HUES6 (cell line): ENCODE results near the gene P3H2.
"Not testable (repeated sequence)": the region's sequence is repeated elsewhere in the genome, so short reads cannot be mapped to it uniquely, and the experiment has no call there.

ENCODE experiments used
- H3K27ac ChIP-seq: 2 replicates; pipeline ENCODE4 v1.7.0; 2013; ENCODE audit warnings: low read depth, mild to moderate bottlenecking, low read length, inconsistent platforms
- H3K27me3 ChIP-seq: 2 replicates; pipeline ENCODE4 v1.6.1; 2013; ENCODE audit warnings: low read length; ENCODE audit not compliant: control insufficient read depth, insufficient read depth
- H3K36me3 ChIP-seq: 2 replicates; pipeline ENCODE4 v1.6.1; 2013; ENCODE audit warnings: low read length; ENCODE audit not compliant: control insufficient read depth, insufficient read depth
- H3K4me1 ChIP-seq: 2 replicates; pipeline ENCODE4 v1.6.1; 2013; ENCODE audit warnings: low read length; ENCODE audit not compliant: control insufficient read depth, insufficient read depth
- H3K4me3 ChIP-seq: 2 replicates; pipeline ENCODE4 v1.5.1; 2013; ENCODE audit warnings: low read depth, low read length
- H3K9ac ChIP-seq: one replicate; pipeline ENCODE4 v1.6.1; 2013; ENCODE audit warnings: mild to moderate bottlenecking, low read length
- H3K9me3 ChIP-seq: 2 replicates; pipeline ENCODE4 v1.6.1; 2013; ENCODE audit warnings: low read depth, low read length; ENCODE audit not compliant: control insufficient read depth, insufficient read depth

The P3H2 gene

DNA sequence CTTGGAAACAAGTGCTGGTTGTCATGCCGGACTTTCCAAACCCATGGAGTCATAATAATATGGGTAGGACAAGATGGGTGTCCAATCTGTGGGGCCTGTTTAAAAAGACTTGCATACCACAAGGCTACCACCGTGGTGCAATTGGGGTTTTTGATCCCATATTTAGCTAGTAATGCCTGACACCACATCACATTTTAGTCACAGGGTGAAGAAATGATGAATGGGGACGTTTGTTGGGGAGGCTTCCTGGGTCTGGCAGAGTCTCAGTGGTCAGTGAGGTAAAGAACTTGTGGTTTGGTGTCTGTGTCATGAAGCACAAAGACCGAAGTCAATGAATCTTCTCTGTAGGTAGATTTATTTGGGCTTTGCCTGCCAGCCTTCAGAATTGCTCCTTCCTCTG lies 31.0 kb downstream of the P3H2 start:
- H3K27ac ChIP-seq: no peak overlapping the region
- H3K4me1 ChIP-seq: peaks cover 36% of the 10 kb centered on the region
- H3K36me3 ChIP-seq: peaks cover 4% of the 10 kb centered on the region; the same call in 1 of the 2 replicates
- H3K9me3 ChIP-seq: no peaks in the 10 kb centered on the region
- no peaks in the 10 kb centered on the region for H3K27me3 ChIP-seq
- H3K4me3 ChIP-seq: no peak overlapping the region
- no peak overlapping the region for H3K9ac ChIP-seq

DNA sequence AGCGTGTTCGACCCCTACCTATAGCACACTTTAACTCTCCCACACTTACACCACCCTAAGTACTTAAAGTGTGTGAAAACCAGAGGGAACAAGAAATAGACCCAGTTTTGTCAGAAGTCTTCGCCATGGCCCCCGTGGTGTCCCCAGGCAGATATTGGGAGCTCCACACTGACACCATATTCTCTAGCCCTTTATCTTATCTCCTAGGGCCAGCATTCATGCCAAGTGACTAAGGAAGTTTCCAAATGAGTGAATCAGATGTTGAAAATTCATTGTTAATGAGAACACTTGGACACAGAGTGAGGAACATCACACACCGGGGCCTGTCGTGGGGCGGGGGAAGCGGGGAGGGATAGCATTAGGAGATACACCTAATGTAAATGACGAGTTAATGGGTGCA lies 31.8 kb downstream of the P3H2 start:
- Histone ChIP-seq H3K27ac (no peak overlapping the region), H3K36me3 (peaks cover 4% of the 10 kb centered on the region; the same call in 1 of the 2 replicates), H3K27me3 (no peaks in the 10 kb centered on the region), H3K4me3 (no peak overlapping the region), H3K9me3 (no peaks in the 10 kb centered on the region), H3K9ac (no peak overlapping the region), H3K4me1 (peaks cover 38% of the 10 kb centered on the region)

DNA sequence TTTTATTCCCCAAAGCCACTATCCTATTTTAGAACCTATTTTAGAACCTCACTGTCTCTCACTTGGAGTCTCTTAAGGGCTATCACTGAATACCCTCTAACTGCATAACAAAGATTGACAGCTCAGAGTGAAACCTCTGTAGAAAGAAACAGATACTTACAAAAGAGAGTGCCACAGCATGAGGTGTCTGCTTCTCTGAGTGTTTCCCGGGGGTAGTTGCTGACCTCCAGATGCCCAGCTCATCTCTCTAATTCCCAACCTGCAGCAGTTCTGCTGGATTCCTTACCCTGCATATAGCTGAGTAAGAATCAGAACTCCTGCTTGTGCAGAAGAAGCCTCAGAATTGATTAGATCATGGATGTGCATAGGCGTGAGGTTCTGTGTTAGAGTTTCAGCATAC lies 34.5 kb downstream of the P3H2 start:
- Histone ChIP-seq H3K27me3 (no peaks in the 10 kb centered on the region), H3K9ac (no peak overlapping the region), H3K27ac (peak overlapping the region; percentile 32; the same call in 1 of the 2 replicates)

DNA sequence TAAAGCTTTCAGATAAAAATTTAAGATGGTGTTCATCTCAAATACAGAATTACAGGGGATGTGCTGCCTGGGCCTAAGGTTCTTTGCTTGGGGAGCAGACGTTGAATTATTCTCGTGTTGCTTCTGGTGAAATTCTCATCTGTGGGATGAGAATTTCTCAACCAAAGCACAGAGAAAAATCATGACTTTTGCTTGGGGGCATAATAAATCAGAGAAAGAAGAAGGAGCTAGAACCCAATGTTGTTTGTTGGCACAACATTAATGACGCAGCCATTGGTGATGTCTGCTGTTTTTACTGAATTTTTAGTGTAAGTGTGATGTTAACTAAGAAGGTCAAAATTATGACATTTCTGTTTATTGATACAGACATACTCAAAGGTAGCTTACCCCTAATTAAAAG lies 35.7 kb downstream of the P3H2 start:
- no peak overlapping the region for H3K4me3 ChIP-seq
- no peak overlapping the region for H3K27ac ChIP-seq
- H3K9me3 ChIP-seq: no peaks in the 10 kb centered on the region
- no peaks in the 10 kb centered on the region for H3K27me3 ChIP-seq
- no peaks in the 10 kb centered on the region; the same call in 1 of the 2 replicates for H3K36me3 ChIP-seq
- peaks cover 41% of the 10 kb centered on the region for H3K4me1 ChIP-seq
- no peak overlapping the region for H3K9ac ChIP-seq

More for the DNA sequence above, 34.5 kb downstream of the P3H2 start:
- H3K36me3 ChIP-seq: no peaks in the 10 kb centered on the region; the same call in 1 of the 2 replicates
- no peak overlapping the region; the same call in 1 of the 2 replicates for H3K4me3 ChIP-seq
- H3K4me1 ChIP-seq: peaks cover 41% of the 10 kb centered on the region
- no peaks in the 10 kb centered on the region for H3K9me3 ChIP-seq

GRCh38 chr3:190083635-190084034 lies 37.1 kb downstream of the P3H2 start:
- Histone ChIP-seq H3K27ac (no peak overlapping the region), H3K36me3 (no peaks in the 10 kb centered on the region)

GRCh38 chr3:190081389-190081788 lies 39.3 kb downstream of the P3H2 start:
- Histone ChIP-seq H3K27me3 (no peaks in the 10 kb centered on the region), H3K9me3 (no peaks in the 10 kb centered on the region), H3K4me1 (peaks cover 46% of the 10 kb centered on the region), H3K27ac (no peak overlapping the region), H3K4me3 (no peak overlapping the region), H3K36me3 (no peaks in the 10 kb centered on the region), H3K9ac (no peak overlapping the region)

More at GRCh38 chr3:190083635-190084034, 37.1 kb downstream of the P3H2 start:
- Histone ChIP-seq H3K9ac (no peak overlapping the region), H3K27me3 (no peaks in the 10 kb centered on the region), H3K4me1 (peaks cover 41% of the 10 kb centered on the region), H3K9me3 (no peaks in the 10 kb centered on the region), H3K4me3 (no peak overlapping the region)

GRCh38 chr3:190079173-190079572 lies 41.5 kb downstream of the P3H2 start:
- not testable (repeated sequence) for H3K27ac ChIP-seq, H3K9me3 ChIP-seq, H3K4me3 ChIP-seq, H3K9ac ChIP-seq, H3K36me3 ChIP-seq, H3K27me3 ChIP-seq
- peaks cover 35% of the 10 kb centered on the region for H3K4me1 ChIP-seq

DNA sequence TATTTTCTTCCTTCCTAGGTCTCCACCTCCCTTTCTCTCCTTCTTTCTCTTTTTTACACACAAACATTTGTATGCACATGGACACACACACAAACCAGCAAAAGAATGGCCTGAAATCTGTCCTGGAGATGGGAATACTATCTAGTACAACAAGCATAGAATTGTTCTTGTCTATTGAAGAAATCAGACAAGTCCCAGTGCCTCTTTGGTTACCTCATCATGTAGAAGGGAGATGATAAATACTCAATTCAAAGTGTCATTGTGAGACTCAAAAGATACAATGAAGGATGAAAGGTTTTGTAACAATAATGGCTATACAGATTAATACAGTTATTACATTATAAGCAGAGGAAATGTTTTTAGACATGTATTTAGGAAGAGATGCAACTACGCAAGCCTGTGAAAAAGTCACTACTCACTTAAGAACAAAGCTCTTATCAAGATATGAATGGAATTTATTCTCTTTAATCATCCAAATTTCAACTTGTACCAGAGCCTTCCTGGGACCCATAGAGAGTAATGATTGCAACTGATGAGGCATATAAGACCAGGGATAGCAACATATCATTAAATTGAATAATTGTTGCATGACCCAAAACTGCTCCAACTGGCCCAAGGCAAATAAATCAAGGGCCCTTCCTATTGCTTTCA lies 43.2 kb downstream of the P3H2 start:
- Histone ChIP-seq H3K9ac (peak overlapping the region; percentile 43), H3K4me3 (no peak overlapping the region), H3K9me3 (no peaks in the 10 kb centered on the region), H3K27me3 (no peaks in the 10 kb centered on the region), H3K4me1 (peaks cover 30% of the 10 kb centered on the region), H3K36me3 (no peaks in the 10 kb centered on the region), H3K27ac (no peak overlapping the region)

DNA sequence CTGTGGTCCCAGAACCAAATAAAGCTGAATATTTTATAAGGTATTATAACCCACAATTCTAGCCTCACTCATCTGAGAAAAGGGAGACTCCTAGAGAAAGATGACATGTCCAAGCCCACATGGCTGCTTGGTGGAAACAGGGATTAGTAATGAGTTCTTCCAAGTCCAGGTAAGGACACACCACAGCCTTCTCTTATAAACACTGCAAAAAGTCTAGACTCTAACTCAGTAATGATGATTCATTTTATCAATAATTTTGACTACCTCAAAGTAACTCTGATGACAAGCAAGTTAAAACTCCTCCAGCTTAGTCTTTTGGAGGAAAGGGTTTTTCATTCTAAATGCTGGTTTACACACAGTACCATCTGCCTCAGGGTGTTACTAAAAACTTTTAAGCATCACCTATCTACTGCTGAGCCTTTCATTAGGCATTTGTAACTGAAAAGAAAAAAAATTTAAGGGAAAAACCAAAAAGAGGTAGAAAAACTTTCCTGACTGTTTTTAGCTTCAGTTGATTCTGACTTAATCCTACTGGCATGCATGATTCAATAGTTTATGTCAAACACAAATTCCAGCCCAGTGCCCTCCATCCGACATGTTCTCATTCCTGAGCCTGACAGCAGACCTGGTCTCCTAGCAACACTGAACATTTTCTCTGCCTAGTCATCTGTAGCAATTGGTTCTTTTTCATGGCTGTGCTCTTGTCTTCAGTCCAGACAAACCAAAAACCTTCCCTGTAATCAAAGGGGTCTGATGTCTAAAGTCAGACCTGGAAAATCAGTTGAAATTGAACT lies 43.9 kb downstream of the P3H2 start:
- H3K36me3 ChIP-seq: no peaks in the 10 kb centered on the region
- no peak overlapping the region for H3K27ac ChIP-seq
- no peaks in the 10 kb centered on the region for H3K27me3 ChIP-seq
- H3K9ac ChIP-seq: peak overlapping the region; percentile 43
- no peaks in the 10 kb centered on the region for H3K9me3 ChIP-seq
- H3K4me1 ChIP-seq: peaks cover 29% of the 10 kb centered on the region
- H3K4me3 ChIP-seq: no peak overlapping the region

DNA sequence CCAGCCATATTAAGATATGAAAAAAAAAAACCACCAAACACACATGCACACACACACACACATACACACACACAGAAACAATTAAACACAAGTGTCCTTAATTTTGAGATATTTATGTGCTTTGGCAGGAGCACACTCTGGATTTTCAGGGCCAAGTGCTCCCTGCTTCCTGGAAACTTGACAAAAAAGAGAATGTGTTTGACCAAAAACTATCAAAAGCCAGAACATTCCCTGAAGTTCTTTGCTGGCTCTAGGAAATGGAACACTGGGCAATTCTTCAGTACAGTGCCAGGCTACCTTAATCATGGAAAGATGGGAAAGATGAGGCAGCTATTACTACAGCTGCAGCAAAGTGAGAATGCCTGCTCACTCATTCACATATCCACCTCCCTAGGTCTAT lies 44.6 kb downstream of the P3H2 start:
- H3K4me1 ChIP-seq: peaks cover 25% of the 10 kb centered on the region
- H3K36me3 ChIP-seq: no peaks in the 10 kb centered on the region
- no peak overlapping the region for H3K4me3 ChIP-seq
- no peak overlapping the region for H3K9ac ChIP-seq
- H3K27ac ChIP-seq: no peak overlapping the region
- H3K9me3 ChIP-seq: no peaks in the 10 kb centered on the region
- no peaks in the 10 kb centered on the region for H3K27me3 ChIP-seq

GRCh38 chr3:190074817-190075216 lies 45.9 kb downstream of the P3H2 start:
- Histone ChIP-seq H3K27ac (no peak overlapping the region), H3K9ac (no peak overlapping the region), H3K4me1 (peaks cover 29% of the 10 kb centered on the region), H3K36me3 (no peaks in the 10 kb centered on the region; the same call in 1 of the 2 replicates), H3K9me3 (no peaks in the 10 kb centered on the region), H3K27me3 (no peaks in the 10 kb centered on the region), H3K4me3 (no peak overlapping the region)
